Breast epithelium (tissue), 4 donors: ENCODE measurements around the gene IQGAP2. TPM values are rescaled to one million over a fixed set of nuclear protein-coding genes. Genes with fewer than 3 reads are reported as not detected.

ENCODE experiments used
- DNase-seq, 2 donors: peaks; one replicate each; pipeline ENCODE4 v3.0.0-alpha.2; 2019; ENCODE audit warnings: low spot score in 2 of 2
- H3K27ac ChIP-seq, 2 donors: fragments of 200-600 bp; sonication (generic) in 1 of 2; one replicate each; pipeline ENCODE4 v1.5.1; 2016 to 2019; ENCODE audit warnings: mild to moderate bottlenecking in 1 of 2
- H3K27me3 ChIP-seq, 2 donors: fragments of 200-600 bp; sonication (generic) in 1 of 2; one replicate each; pipeline versions ENCODE4 v1.5.1 to v1.6.0; 2017 to 2019; ENCODE audit warnings: control low read depth in 1 of 2, mild to moderate bottlenecking in 1 of 2
- H3K36me3 ChIP-seq: fragments of 200-600 bp; one replicate; pipeline ENCODE4 v1.5.1; 2019
- H3K4me1 ChIP-seq, 2 donors: fragments of 200-600 bp; sonication (generic); one replicate each; pipeline ENCODE4 v1.5.1; 2016 to 2019; ENCODE audit warnings: control low read depth in 1 of 2
- H3K4me3 ChIP-seq, 3 donors: fragments of 200-600 bp; sonication (generic); 1 replicate in 2 of 3; 2 replicates in 1 of 3; pipeline ENCODE4 v1.5.1; 2016 to 2019; ENCODE audit warnings: mild to moderate bottlenecking in 3 of 3, moderate library complexity in 2 of 3
- H3K9me3 ChIP-seq, 2 donors: fragments of 200-600 bp; sonication (generic) in 1 of 2; one replicate each; pipeline ENCODE4 v1.5.1; 2016 to 2019; ENCODE audit warnings: control low read depth in 1 of 2
- POLR2A ChIP-seq: fragments of 450-650 bp; IDR thresholded peaks from one replicate; pipeline ENCODE4 v1.6.1; 2016; ENCODE audit warnings: antibody characterized with exemption, mild to moderate bottlenecking, moderate library complexity
- POLR2AphosphoS5 ChIP-seq, 3 donors: sonication (generic); formaldehyde crosslinking; IDR thresholded peaks; one replicate each; pipeline ENCODE4 v1.6.1; 2017; ENCODE audit warnings: antibody characterized with exemption in 3 of 3
- intact Hi-C: fragments of 100-400 bp; cut with DNase I; formaldehyde crosslinking; loops from one replicate; pipeline ENCODE4 v1.15.1; 2023; ENCODE audit warnings: low total_unique reads
- total RNA-seq, 3 donors: library from RNA; depleted of rRNA; stranded (reverse); fragments of >200 nt; gene quantifications; one replicate each; pipeline ENCODE4 v1.1.0, GENCODE V29; 2016
- TF ChIP-seq, protein P1 (sequence below), 3 donors: fragments of 450-650 bp; IDR thresholded peaks; one replicate each; pipeline ENCODE4 v1.5.1; 2016 to 2017; ENCODE audit warnings: antibody characterized with exemption in 3 of 3, mild to moderate bottlenecking in 3 of 3, moderate library complexity in 3 of 3

Gene IQGAP2
- total RNA-seq, 3 donors from 2014 or later = 31.7 to 70.2 (median 44.6) TPM

DNA sequence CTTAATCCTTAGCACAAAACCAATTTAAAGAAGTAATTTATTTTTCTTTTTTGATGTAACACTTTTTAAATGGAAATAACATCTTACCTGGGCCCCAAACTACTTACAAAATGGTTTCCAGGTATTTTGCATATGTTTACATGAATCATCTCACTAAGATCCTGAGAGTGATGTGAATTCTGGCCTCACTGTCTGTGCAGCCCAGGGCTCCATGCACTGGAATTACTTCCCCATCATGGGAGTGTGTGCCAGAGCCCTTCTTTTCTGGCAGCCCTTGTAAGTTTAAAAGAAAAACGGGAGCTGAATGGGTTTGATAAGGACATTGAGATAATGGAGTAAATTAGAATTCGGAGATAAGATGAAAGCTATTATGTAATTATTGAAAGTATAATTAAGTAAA lies 300.6 kb downstream of the IQGAP2 start:
- no peaks in the 10 kb centered on the region for H3K27me3 ChIP-seq
- no peaks in the 10 kb centered on the region for H3K9me3 ChIP-seq
- no peak overlapping the region for H3K27ac ChIP-seq
- DNase-seq = no peak
- intact Hi-C loops = no loop called here
- TF ChIP-seq, protein P1, sequence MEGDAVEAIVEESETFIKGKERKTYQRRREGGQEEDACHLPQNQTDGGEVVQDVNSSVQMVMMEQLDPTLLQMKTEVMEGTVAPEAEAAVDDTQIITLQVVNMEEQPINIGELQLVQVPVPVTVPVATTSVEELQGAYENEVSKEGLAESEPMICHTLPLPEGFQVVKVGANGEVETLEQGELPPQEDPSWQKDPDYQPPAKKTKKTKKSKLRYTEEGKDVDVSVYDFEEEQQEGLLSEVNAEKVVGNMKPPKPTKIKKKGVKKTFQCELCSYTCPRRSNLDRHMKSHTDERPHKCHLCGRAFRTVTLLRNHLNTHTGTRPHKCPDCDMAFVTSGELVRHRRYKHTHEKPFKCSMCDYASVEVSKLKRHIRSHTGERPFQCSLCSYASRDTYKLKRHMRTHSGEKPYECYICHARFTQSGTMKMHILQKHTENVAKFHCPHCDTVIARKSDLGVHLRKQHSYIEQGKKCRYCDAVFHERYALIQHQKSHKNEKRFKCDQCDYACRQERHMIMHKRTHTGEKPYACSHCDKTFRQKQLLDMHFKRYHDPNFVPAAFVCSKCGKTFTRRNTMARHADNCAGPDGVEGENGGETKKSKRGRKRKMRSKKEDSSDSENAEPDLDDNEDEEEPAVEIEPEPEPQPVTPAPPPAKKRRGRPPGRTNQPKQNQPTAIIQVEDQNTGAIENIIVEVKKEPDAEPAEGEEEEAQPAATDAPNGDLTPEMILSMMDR (IDR thresholded peaks at IDR 0.05) = no peak
- TF ChIP-seq POLR2A = no peak
- no peak for TF ChIP-seq POLR2AphosphoS5 (IDR thresholded peaks at IDR 0.05)
- H3K36me3 ChIP-seq = no peaks in the 10 kb centered on the region
- H3K4me1 ChIP-seq = no peaks in the 10 kb centered on the region
- no peak overlapping the region for H3K4me3 ChIP-seq

GRCh38 chr5:76704131-76704663 lies 301.1 kb downstream of the IQGAP2 start:
- Histone ChIP-seq H3K36me3 (no peaks in the 10 kb centered on the region), H3K4me1 (no peaks in the 10 kb centered on the region), H3K27me3 (no peaks in the 10 kb centered on the region), H3K27ac (no peak overlapping the region), H3K9me3 (no peaks in the 10 kb centered on the region), H3K4me3 (no peak overlapping the region)
- no peak for DNase-seq
- TF ChIP-seq, protein P1 (IDR thresholded peaks at IDR 0.05) = no peak
- TF ChIP-seq POLR2AphosphoS5 (IDR thresholded peaks at IDR 0.05) (no peak), POLR2A (no peak)
- intact Hi-C loops = no loop called here

DNA sequence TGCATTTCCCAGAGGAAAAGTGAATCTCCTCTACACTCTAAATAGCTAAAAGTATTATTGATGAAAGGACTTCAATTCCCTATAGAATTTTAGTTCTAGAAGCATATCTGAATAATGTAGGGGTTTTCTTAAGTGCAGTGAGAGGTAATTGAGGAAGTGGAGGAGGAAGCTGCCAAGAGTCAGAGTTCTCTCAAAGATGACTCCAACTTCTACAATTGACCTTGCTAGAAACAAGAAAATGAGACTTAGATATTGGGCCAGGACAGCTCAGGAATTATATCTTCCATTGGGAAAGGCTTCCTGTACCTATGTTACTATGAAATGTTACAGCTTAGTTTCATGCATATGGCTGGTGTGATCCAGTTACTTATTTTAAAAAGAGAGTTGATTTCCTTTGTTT lies 302.5 kb downstream of the IQGAP2 start:
- H3K27ac ChIP-seq = no peak overlapping the region
- H3K4me3 ChIP-seq = no peak overlapping the region
- H3K4me1 ChIP-seq = no peaks in the 10 kb centered on the region
- TF ChIP-seq POLR2AphosphoS5 (IDR thresholded peaks at IDR 0.05) (no peak), POLR2A (no peak)
- TF ChIP-seq, protein P1 (IDR thresholded peaks at IDR 0.05) = no peak
- no peaks in the 10 kb centered on the region for H3K9me3 ChIP-seq
- H3K36me3 ChIP-seq = no peaks in the 10 kb centered on the region
- intact Hi-C loops = no loop called here
- no peaks in the 10 kb centered on the region for H3K27me3 ChIP-seq
- DNase-seq = no peak

GRCh38 chr5:76709762-76710161 lies 306.7 kb downstream of the IQGAP2 start:
- Histone ChIP-seq H3K4me3 (no peak overlapping the region), H3K27ac (no peak overlapping the region), H3K9me3 (no peaks in the 10 kb centered on the region), H3K36me3 (no peaks in the 10 kb centered on the region), H3K27me3 (peaks cover 0 to 1% of the 10 kb centered on the region in 2 donors), H3K4me1 (no peaks in the 10 kb centered on the region)
- DNase-seq = no peak
- no peak for TF ChIP-seq POLR2A
- TF ChIP-seq, protein P1 (IDR thresholded peaks at IDR 0.05) = no peak
- no peak for TF ChIP-seq POLR2AphosphoS5 (IDR thresholded peaks at IDR 0.05)
- intact Hi-C loops = no loop called here

DNA sequence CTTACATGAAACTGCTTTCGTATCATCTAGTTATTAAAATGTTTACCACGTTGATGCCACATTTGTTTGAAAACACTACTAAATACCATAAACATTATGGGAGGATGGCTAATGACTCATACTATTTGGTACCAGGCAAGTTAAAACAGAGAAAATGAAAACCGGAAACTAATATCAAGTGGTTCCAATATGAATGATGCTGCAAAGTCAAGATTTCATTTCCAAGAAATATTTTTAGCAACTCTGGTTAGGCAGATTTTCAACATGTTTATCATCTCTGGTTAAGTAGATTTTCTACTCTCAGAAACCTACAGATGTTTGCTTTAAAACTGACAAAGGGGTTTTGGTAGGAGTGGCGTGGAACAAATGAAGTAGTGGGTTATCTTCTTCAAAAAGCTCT lies 307.9 kb downstream of the IQGAP2 start:
- Histone ChIP-seq H3K36me3 (no peaks in the 10 kb centered on the region), H3K4me1 (no peaks in the 10 kb centered on the region), H3K9me3 (no peaks in the 10 kb centered on the region), H3K27me3 (peaks cover 0 to 6% of the 10 kb centered on the region in 2 donors), H3K27ac (no peak overlapping the region), H3K4me3 (no peak overlapping the region)
- TF ChIP-seq, protein P1 (IDR thresholded peaks at IDR 0.05) = no peak
- TF ChIP-seq POLR2A (no peak), POLR2AphosphoS5 (IDR thresholded peaks at IDR 0.05) (no peak)
- DNase-seq = no peak
- intact Hi-C loops = no loop called here
